ENCODE data around the gene FMO4.
"Not testable (repeated sequence)": the region's sequence is repeated elsewhere in the genome, so short reads cannot be mapped to it uniquely, and the experiment has no call there.

FMO4 gene

DNA sequence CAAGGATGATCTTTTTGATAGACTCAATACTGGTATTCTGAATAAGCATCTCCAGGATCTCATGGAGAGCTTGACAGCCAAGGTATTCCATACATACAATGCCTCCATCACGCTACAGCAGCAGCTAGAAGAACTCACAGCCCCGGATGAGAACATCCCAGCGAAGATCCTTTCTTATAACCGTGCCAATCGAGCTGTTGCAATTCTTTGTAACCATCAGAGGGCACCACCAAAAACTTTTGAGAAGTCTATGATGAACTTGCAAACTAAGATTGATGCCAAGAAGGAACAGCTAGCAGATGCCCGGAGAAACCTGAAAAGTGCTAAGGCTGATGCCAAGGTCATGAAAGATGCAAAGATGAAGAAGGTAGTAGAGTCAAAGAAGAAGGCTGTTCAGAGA is 25.4 kb downstream of the FMO4 start:
- H3K79me1 ChIP-seq (replicated peaks; ENCODE audit: low read length, poor library complexity, severe bottlenecking); H4K91ac ChIP-seq (ENCODE audit: low read length); H3K36me3 ChIP-seq (ENCODE audit: control insufficient read depth in 1 of 2, insufficient read depth in 2 of 2, low read depth in 1 of 2, low read length in 2 of 2); H3K14ac ChIP-seq (ENCODE audit: low read length in 2 of 2); H3K18ac ChIP-seq (ENCODE audit: low read depth in 1 of 2, low read length in 2 of 2); H2BK15ac ChIP-seq (ENCODE audit: low read depth, poor library complexity, severe bottlenecking); H3K4ac ChIP-seq (ENCODE audit: low read depth in 1 of 2, low read length in 2 of 2); H2BK120ac ChIP-seq (ENCODE audit: low read depth, low read length); H3K9ac ChIP-seq (ENCODE audit: low read length); DNase-seq; H3K4me3 ChIP-seq (ENCODE audit: insufficient read depth in 1 of 2, low read depth in 1 of 2, low read length in 2 of 2); H2AFZ ChIP-seq (ENCODE audit: low read depth, low read length); H2AK5ac ChIP-seq (ENCODE audit: low read length, severe bottlenecking); H3K4me1 ChIP-seq (ENCODE audit: control insufficient read depth, insufficient read depth, low read depth, low read length); H4K8ac ChIP-seq (ENCODE audit: low read length); H2BK5ac ChIP-seq (ENCODE audit: low read depth, low read length, poor library complexity, severe bottlenecking); H3K23ac ChIP-seq (ENCODE audit: low read length in 2 of 2); H3K27me3 ChIP-seq (ENCODE audit: control insufficient read depth in 1 of 2, insufficient read depth in 1 of 2, low read length in 2 of 2); H3K9me3 ChIP-seq (ENCODE audit: control insufficient read depth, low read length); H3K27ac ChIP-seq (ENCODE audit: low read length, poor library complexity, severe bottlenecking); H3K4me2 ChIP-seq (ENCODE audit: low read length, poor library complexity, severe bottlenecking); H2BK12ac ChIP-seq (ENCODE audit: low read length in 2 of 2): not testable (repeated sequence)
- 82% methylated on average over 6 of the region's 6 CpGs for WGBS

DNA sequence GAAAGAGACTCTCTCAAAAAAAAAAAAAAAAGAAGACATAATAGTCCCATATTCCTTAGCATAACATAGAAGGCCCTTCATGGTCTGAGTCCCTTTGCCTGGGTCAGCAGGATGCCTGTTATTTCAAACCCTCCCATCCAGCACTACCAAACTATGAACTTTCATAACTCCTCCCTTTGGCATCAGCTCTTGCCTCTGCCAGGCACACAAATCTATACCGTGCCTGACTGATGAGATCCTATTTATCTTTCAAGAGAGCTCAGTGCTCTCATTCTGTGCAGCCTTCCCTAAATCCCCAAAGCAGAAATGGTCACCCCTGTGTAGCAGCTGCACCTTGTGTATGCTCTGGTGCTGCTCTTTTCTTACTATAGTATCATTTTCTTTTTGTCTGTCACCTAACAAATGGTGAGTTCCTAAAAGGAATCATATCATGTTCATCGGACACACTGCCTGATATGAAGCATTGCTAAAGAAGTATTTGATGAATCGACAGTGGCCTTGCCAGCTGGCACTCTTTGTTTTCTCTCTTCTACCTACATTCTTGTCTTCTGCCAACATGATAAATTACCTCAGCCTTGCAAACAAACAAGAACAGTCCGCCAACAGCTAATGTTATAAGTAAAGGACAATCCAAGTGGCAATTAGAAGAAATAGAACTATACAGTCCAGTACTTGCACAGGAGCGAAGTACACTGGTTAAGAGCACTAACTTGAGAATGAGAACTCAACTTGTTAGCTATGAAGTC is 29.9 kb downstream of the FMO4 start:
- no peak overlapping the region for H3K4me2 ChIP-seq (ENCODE audit: low read length, poor library complexity, severe bottlenecking)
- 97% methylated on average over 5 of the region's 5 CpGs for WGBS
- no peak overlapping the region for H3K9ac ChIP-seq (ENCODE audit: low read length)
- H3K27me3 ChIP-seq (ENCODE audit: control insufficient read depth in 1 of 2, insufficient read depth in 1 of 2, low read length in 2 of 2), result no peaks in the 10 kb centered on the region
- H3K4me3 ChIP-seq (ENCODE audit: insufficient read depth in 1 of 2, low read depth in 1 of 2, low read length in 2 of 2), result no peak overlapping the region
- H2BK120ac ChIP-seq (ENCODE audit: low read depth, low read length), result no peak overlapping the region
- H2AFZ ChIP-seq (ENCODE audit: low read depth, low read length), result no peak overlapping the region
- no peak overlapping the region for H2BK15ac ChIP-seq (ENCODE audit: low read depth, poor library complexity, severe bottlenecking)
- H3K18ac ChIP-seq (ENCODE audit: low read depth in 1 of 2, low read length in 2 of 2), result no peak overlapping the region
- H2AK5ac ChIP-seq (ENCODE audit: low read length, severe bottlenecking), result no peak overlapping the region
- DNase-seq, result no peak
- no peaks in the 10 kb centered on the region for H3K4me1 ChIP-seq (ENCODE audit: control insufficient read depth, insufficient read depth, low read depth, low read length)
- no peak overlapping the region for H4K91ac ChIP-seq (ENCODE audit: low read length)
- no peak overlapping the region for H2BK12ac ChIP-seq (ENCODE audit: low read length in 2 of 2)
- no peaks in the 10 kb centered on the region for H3K9me3 ChIP-seq (ENCODE audit: control insufficient read depth, low read length)
- no peaks in the 10 kb centered on the region for H3K36me3 ChIP-seq (ENCODE audit: control insufficient read depth in 1 of 2, insufficient read depth in 2 of 2, low read depth in 1 of 2, low read length in 2 of 2)
- H2BK5ac ChIP-seq (ENCODE audit: low read depth, low read length, poor library complexity, severe bottlenecking), result no peak overlapping the region
- no peaks in the 10 kb centered on the region for H3K79me1 ChIP-seq (replicated peaks; ENCODE audit: low read length, poor library complexity, severe bottlenecking)
- H4K8ac ChIP-seq (ENCODE audit: low read length), result no peak overlapping the region
- no peak overlapping the region for H3K14ac ChIP-seq (ENCODE audit: low read length in 2 of 2)
- no peak overlapping the region for H3K23ac ChIP-seq (ENCODE audit: low read length in 2 of 2)
- no peak overlapping the region for H3K4ac ChIP-seq (ENCODE audit: low read depth in 1 of 2, low read length in 2 of 2)
- no peak overlapping the region for H3K27ac ChIP-seq (ENCODE audit: low read length, poor library complexity, severe bottlenecking)

DNA sequence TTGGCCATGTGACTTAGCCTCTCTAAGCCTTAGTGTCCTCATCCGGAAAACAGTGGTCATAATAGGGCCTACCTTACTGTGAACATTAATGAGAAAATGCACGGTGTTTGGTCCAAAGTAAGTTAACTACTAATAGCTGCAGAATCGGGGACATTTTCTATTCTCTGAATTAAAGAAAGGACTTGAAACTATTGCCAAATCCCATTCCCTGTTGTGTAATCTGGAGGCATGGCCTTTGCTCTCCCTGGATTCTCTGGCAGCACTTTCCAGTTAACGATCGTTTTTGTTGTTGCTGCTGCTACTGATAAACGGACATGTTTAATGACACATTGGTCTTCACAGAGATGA is 30.5 kb downstream of the FMO4 start:
- Histone ChIP-seq H2BK12ac (ENCODE audit: low read length in 2 of 2) (no peak overlapping the region), H3K18ac (ENCODE audit: low read depth in 1 of 2, low read length in 2 of 2) (no peak overlapping the region), H3K14ac (ENCODE audit: low read length in 2 of 2) (no peak overlapping the region), H3K36me3 (ENCODE audit: control insufficient read depth in 1 of 2, insufficient read depth in 2 of 2, low read depth in 1 of 2, low read length in 2 of 2) (no peaks in the 10 kb centered on the region), H3K23ac (ENCODE audit: low read length in 2 of 2) (no peak overlapping the region), H3K9me3 (ENCODE audit: control insufficient read depth, low read length) (no peaks in the 10 kb centered on the region), H3K4me2 (ENCODE audit: low read length, poor library complexity, severe bottlenecking) (no peak overlapping the region), H3K27me3 (ENCODE audit: control insufficient read depth in 1 of 2, insufficient read depth in 1 of 2, low read length in 2 of 2) (no peaks in the 10 kb centered on the region), H3K27ac (ENCODE audit: low read length, poor library complexity, severe bottlenecking) (no peak overlapping the region), H4K91ac (ENCODE audit: low read length) (no peak overlapping the region), H4K8ac (ENCODE audit: low read length) (no peak overlapping the region), H2BK120ac (ENCODE audit: low read depth, low read length) (no peak overlapping the region), H2AFZ (ENCODE audit: low read depth, low read length) (no peak overlapping the region), H3K4ac (ENCODE audit: low read depth in 1 of 2, low read length in 2 of 2) (no peak overlapping the region), H2BK15ac (ENCODE audit: low read depth, poor library complexity, severe bottlenecking) (no peak overlapping the region), H2AK5ac (ENCODE audit: low read length, severe bottlenecking) (no peak overlapping the region), H3K4me1 (ENCODE audit: control insufficient read depth, insufficient read depth, low read depth, low read length) (no peaks in the 10 kb centered on the region), H2BK5ac (ENCODE audit: low read depth, low read length, poor library complexity, severe bottlenecking) (no peak overlapping the region), H3K4me3 (ENCODE audit: insufficient read depth in 1 of 2, low read depth in 1 of 2, low read length in 2 of 2) (no peak overlapping the region), H3K9ac (ENCODE audit: low read length) (no peak overlapping the region), H3K79me1 (replicated peaks; ENCODE audit: low read length, poor library complexity, severe bottlenecking) (no peaks in the 10 kb centered on the region)
- WGBS, result 86% methylated on average over 6 of the region's 6 CpGs
- DNase-seq, result no peak

DNA sequence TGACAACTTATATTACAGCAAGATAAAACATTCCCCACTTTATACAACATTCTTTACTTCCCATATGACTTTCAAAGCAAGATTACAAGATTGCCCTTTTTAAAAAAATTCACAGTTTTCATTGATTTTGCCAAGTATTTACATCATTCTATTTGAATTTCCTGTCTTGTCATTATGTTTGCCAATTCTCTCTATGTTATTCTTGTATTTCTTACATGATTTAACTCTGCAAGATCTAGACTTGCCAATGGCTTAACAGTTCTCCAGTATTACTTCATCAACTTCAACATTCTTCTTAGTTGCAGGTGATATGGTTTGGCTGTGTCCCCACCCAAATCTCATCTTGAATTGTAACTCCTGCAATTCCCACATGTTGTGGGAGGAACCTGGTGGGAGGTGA is 31.6 kb downstream of the FMO4 start:
- Histone ChIP-seq H2BK12ac (ENCODE audit: low read length in 2 of 2) (no peak overlapping the region), H2BK15ac (ENCODE audit: low read depth, poor library complexity, severe bottlenecking) (no peak overlapping the region), H3K18ac (ENCODE audit: low read depth in 1 of 2, low read length in 2 of 2) (no peak overlapping the region), H4K91ac (ENCODE audit: low read length) (no peak overlapping the region), H3K27me3 (ENCODE audit: control insufficient read depth in 1 of 2, insufficient read depth in 1 of 2, low read length in 2 of 2) (no peaks in the 10 kb centered on the region), H4K8ac (ENCODE audit: low read length) (no peak overlapping the region), H2BK5ac (ENCODE audit: low read depth, low read length, poor library complexity, severe bottlenecking) (no peak overlapping the region), H3K4ac (ENCODE audit: low read depth in 1 of 2, low read length in 2 of 2) (no peak overlapping the region), H3K4me2 (ENCODE audit: low read length, poor library complexity, severe bottlenecking) (no peak overlapping the region), H2AK5ac (ENCODE audit: low read length, severe bottlenecking) (no peak overlapping the region), H2BK120ac (ENCODE audit: low read depth, low read length) (no peak overlapping the region), H3K4me3 (ENCODE audit: insufficient read depth in 1 of 2, low read depth in 1 of 2, low read length in 2 of 2) (no peak overlapping the region), H3K9me3 (ENCODE audit: control insufficient read depth, low read length) (no peaks in the 10 kb centered on the region), H3K36me3 (ENCODE audit: control insufficient read depth in 1 of 2, insufficient read depth in 2 of 2, low read depth in 1 of 2, low read length in 2 of 2) (no peaks in the 10 kb centered on the region), H2AFZ (ENCODE audit: low read depth, low read length) (no peak overlapping the region), H3K79me1 (replicated peaks; ENCODE audit: low read length, poor library complexity, severe bottlenecking) (no peaks in the 10 kb centered on the region), H3K27ac (ENCODE audit: low read length, poor library complexity, severe bottlenecking) (no peak overlapping the region), H3K23ac (ENCODE audit: low read length in 2 of 2) (no peak overlapping the region), H3K9ac (ENCODE audit: low read length) (no peak overlapping the region), H3K14ac (ENCODE audit: low read length in 2 of 2) (no peak overlapping the region), H3K4me1 (ENCODE audit: control insufficient read depth, insufficient read depth, low read depth, low read length) (no peaks in the 10 kb centered on the region)
- DNase-seq, result no peak
